HepG2 (cell line): ENCODE results near the gene KCNK7. TPM values are rescaled to one million over a fixed set of nuclear protein-coding genes. Genes with fewer than 3 reads are reported as not detected.

ENCODE experiments used
- ATAC-seq: fragments of 200-7000 bp; cut with Tn5 transposase; 3 replicates; pipeline ENCODE4 v1.9.1; 2020; ENCODE audit warnings: mild to moderate bottlenecking, moderate library complexity
- BruUV-seq: library from RNA; stranded (reverse); fragments of 400-500 nt; replicated peaks from 2 replicates; lab custom pipeline; 2021; lab: Mats Ljungman, UMichigan
- CTCF ChIA-PET: fragments of 300-600 bp; formaldehyde crosslinking; extraction: SDS; loops from one replicate; lab custom pipeline; 2021; ENCODE audit warnings: low total read pairs, inconsistent platforms, low intra/inter-chr PET ratio; lab: Yijun Ruan, JAX
- POLR2A ChIA-PET: fragments of 350-600 bp; sonication (Branson Sonifier 250); formaldehyde crosslinking; loops from one replicate; lab custom pipeline; 2020; ENCODE audit warnings: antibody characterized with exemption, inconsistent platforms; lab: Yijun Ruan, JAX
- DNase-seq: peaks from one replicate; pipeline ENCODE4 v3.0.0-alpha.2; 2015; ENCODE audit warnings: low spot score
- FAIRE-seq: peaks from 3 replicates; lab custom pipeline; 2011; peaks lifted over from hg19 to GRCh38; lab: Jason Lieb, UNC
- H2AFZ ChIP-seq: one replicate; pipeline ENCODE4 v1.6.1; 2011; ENCODE audit warnings: low read length, inconsistent platforms
- H3K27ac ChIP-seq: fragments of 300-600 bp; 3 replicates; pipeline ENCODE4 v1.8.0; 2011; ENCODE audit warnings: mixed run types, mild to moderate bottlenecking, mixed read lengths, low read length, inconsistent platforms; ENCODE audit not compliant: insufficient read depth; ENCODE audit errors: extremely low read length
- H3K27me3 ChIP-seq, 2 experiments: fragments of 200-600 bp in 1 of 2; 2 replicates in 1 of 2; 3 replicates in 1 of 2; pipeline versions ENCODE4 v1.6.0 to v1.8.0; 2011; ENCODE audit warnings: low read length in 2 of 2, mild to moderate bottlenecking in 2 of 2, moderate library complexity in 2 of 2, inconsistent platforms in 1 of 2; ENCODE audit not compliant: insufficient read depth in 2 of 2, control insufficient read depth in 1 of 2
- H3K36me3 ChIP-seq, 2 experiments: fragments of 200-600 bp in 1 of 2; replicated peaks in 1 of 2; 2 replicates in 1 of 2; 3 replicates in 1 of 2; pipeline versions ENCODE4 v1.5.1 to v1.8.0; 2011; ENCODE audit warnings: low read length in 2 of 2, inconsistent platforms in 1 of 2; ENCODE audit not compliant: insufficient read depth in 2 of 2, control insufficient read depth in 1 of 2
- H3K4me1 ChIP-seq: 2 replicates; pipeline ENCODE4 v1.5.1; 2012; ENCODE audit warnings: low read length, inconsistent platforms; ENCODE audit not compliant: insufficient read depth
- H3K4me2 ChIP-seq: 2 replicates; pipeline ENCODE4 v1.6.0; 2011; ENCODE audit warnings: low read depth, low read length, inconsistent platforms
- H3K4me3 ChIP-seq, 3 experiments: fragments of 200-600 bp in 1 of 3; sonication (generic), shearing (Covaris generic) in 1 of 3; replicated peaks in 1 of 3; 2 replicates each; pipeline ENCODE4 v1.5.1; 2011 to 2016; ENCODE audit warnings: low read length in 3 of 3, inconsistent platforms in 2 of 3, low read depth in 2 of 3, mild to moderate bottlenecking in 2 of 3, control low read depth in 1 of 3, mixed read lengths in 1 of 3; ENCODE audit not compliant: insufficient read depth in 1 of 3
- H3K79me2 ChIP-seq: one replicate; pipeline ENCODE4 v1.6.1; 2011; ENCODE audit warnings: low read length, inconsistent platforms; ENCODE audit not compliant: insufficient read depth
- H3K9ac ChIP-seq: 2 replicates; pipeline ENCODE4 v1.6.0; 2011; ENCODE audit warnings: mild to moderate bottlenecking, low read depth, low read length, inconsistent platforms; ENCODE audit not compliant: insufficient read depth
- H3K9me3 ChIP-seq: 2 replicates; pipeline ENCODE4 v1.5.1; 2012; ENCODE audit warnings: mild to moderate bottlenecking, low read length
- H4K20me1 ChIP-seq: 2 replicates; pipeline ENCODE4 v1.6.0; 2011; ENCODE audit warnings: inconsistent platforms, mild to moderate bottlenecking, low read length, moderate library complexity; ENCODE audit not compliant: insufficient read depth
- ARNTL ChIP-seq: sonication (generic); formaldehyde crosslinking; IDR thresholded peaks from 2 replicates; pipeline ENCODE4 v1.4.0; 2020; ENCODE audit warnings: mild to moderate bottlenecking, missing genetic modification reagents
- CREM ChIP-seq, 2 experiments: sonication (generic) in 1 of 2; formaldehyde crosslinking in 1 of 2; IDR thresholded peaks; 2 replicates each; pipeline versions ENCODE4 v1.4.0 to v1.6.1; 2016 to 2020; ENCODE audit warnings: antibody characterized with exemption in 1 of 2, mild to moderate bottlenecking in 1 of 2, missing genetic modification reagents in 1 of 2
- FOXJ3 ChIP-seq: sonication (generic); formaldehyde crosslinking; IDR thresholded peaks from 2 replicates; pipeline ENCODE4 v1.4.0; 2020; ENCODE audit warnings: missing genetic modification reagents, mild to moderate bottlenecking, borderline replicate concordance
- GATAD1 ChIP-seq: IDR thresholded peaks from 2 replicates; pipeline ENCODE4 v1.6.1; 2016; ENCODE audit warnings: missing genetic modification reagents, missing compliant biosample characterization
- REL ChIP-seq: sonication (generic); formaldehyde crosslinking; conservative IDR thresholded peaks from 2 replicates; pipeline ENCODE4 v1.8.0; 2022; ENCODE audit warnings: mild to moderate bottlenecking, missing genetic modification reagents, moderate library complexity
- RNF2 ChIP-seq: fragments of 450-650 bp; conservative IDR thresholded peaks from 2 replicates; pipeline ENCODE4 v1.6.1; 2016; ENCODE audit warnings: low read depth
- SIN3B ChIP-seq: fragments of 150-350 bp; IDR thresholded peaks from 2 replicates; pipeline ENCODE4 v1.6.1; 2014; ENCODE audit warnings: low read length
- SNAPC2 ChIP-seq: sonication (generic); formaldehyde crosslinking; IDR thresholded peaks from 2 replicates; pipeline ENCODE4 v1.8.1; 2022; ENCODE audit warnings: mild to moderate bottlenecking, missing genetic modification reagents
- SP140L ChIP-seq: sonication (generic); formaldehyde crosslinking; IDR thresholded peaks from 2 replicates; pipeline ENCODE4 v1.4.0; 2020; ENCODE audit warnings: missing genetic modification reagents, borderline replicate concordance
- YY1 ChIP-seq: IDR thresholded peaks from 2 replicates; pipeline ENCODE4 v1.6.1; 2011; ENCODE audit warnings: low read length, low read depth, moderate library complexity, mild to moderate bottlenecking; ENCODE audit not compliant: insufficient read depth, insufficient replicate concordance
- ZBTB42 ChIP-seq: sonication (generic); formaldehyde crosslinking; IDR thresholded peaks from 2 replicates; pipeline ENCODE4 v1.5.0; 2020; ENCODE audit warnings: mild to moderate bottlenecking, missing genetic modification reagents
- ZNF644 ChIP-seq: IDR thresholded peaks from 2 replicates; pipeline ENCODE4 v1.6.1; 2016; ENCODE audit warnings: low read depth
- ZNF652 ChIP-seq: IDR thresholded peaks from 2 replicates; pipeline ENCODE4 v1.6.1; 2016; ENCODE audit warnings: low read depth, borderline replicate concordance
- ZNF792 ChIP-seq: IDR thresholded peaks from 2 replicates; pipeline ENCODE4 v1.6.1; 2016
- WGBS: methylation state at CpG from one replicate; pipeline ENCODE4 v1.1.6; 2017; ENCODE audit warnings: low lambda C conversion rate; 5-methylcytosine and 5-hydroxymethylcytosine counted together
- in situ Hi-C: cut with HindIII; loops from 2 replicates; pipeline ENCODE4 v1.10.0; 2017; ENCODE audit warnings: low pct_unique_long_range_greater_than_20kb; ENCODE audit not compliant: extremely low pct_ligation_motif_present
- intact Hi-C: fragments of 100-400 bp; cut with micrococcal nuclease; formaldehyde crosslinking; loops from one replicate; pipeline ENCODE4 v1.10.0; 2022; ENCODE audit not compliant: unreplicated experiment
- polyA plus RNA-seq, 8 experiments: library from polyadenylated mRNA; depleted of rRNA in 3 of 8; stranded (reverse) in 7 of 8; unstranded in 1 of 8; fragments of >200 nt; fragmentation: Illumina TruSeq in 4 of 8; extraction: Trizol in 4 of 8; gene quantifications; 2 replicates each; pipeline versions ENCODE4 v1.2.1 to v1.2.3, GENCODE V29; 2011 to 2016; ENCODE audit warnings: low read depth in 4 of 8, missing spikeins in 1 of 8, mixed read lengths in 1 of 8; ENCODE audit not compliant: insufficient read depth in 1 of 8
- total RNA-seq, 5 experiments: library from RNA; depleted of rRNA; stranded (reverse); fragments of >200 nt; fragmentation: Illumina TruSeq; extraction: Trizol; gene quantifications; 2 replicates each; pipeline ENCODE4 v1.2.3, GENCODE V29; 2016; ENCODE audit warnings: low read depth in 1 of 5
- TF ChIP-seq, protein P1 (sequence below): sonication (generic); formaldehyde crosslinking; IDR thresholded peaks from 2 replicates; pipeline ENCODE4 v1.4.0; 2020; ENCODE audit warnings: missing genetic modification reagents, borderline replicate concordance
- TF ChIP-seq, protein P2 (sequence below): sonication (generic); formaldehyde crosslinking; IDR thresholded peaks from 2 replicates; pipeline ENCODE4 v1.8.0; 2022; ENCODE audit warnings: missing genetic modification reagents, mild to moderate bottlenecking, inconsistent platforms, borderline replicate concordance
- TF ChIP-seq, protein P3 (sequence below): IDR thresholded peaks from 2 replicates; pipeline ENCODE4 v1.6.1; 2016; ENCODE audit warnings: low read depth, borderline replicate concordance
- TF ChIP-seq, protein P4 (sequence below): sonication (generic); formaldehyde crosslinking; IDR thresholded peaks from 2 replicates; pipeline ENCODE4 v1.4.0; 2020; ENCODE audit warnings: missing genetic modification reagents, borderline replicate concordance

The KCNK7 gene
- total and polyA plus RNA-seq, 2 of the 13 experiments (the other 11 are each of a cell fraction or from before 2014, with no cell fraction given) = 0.11 TPM; not detected in 1

DNA sequence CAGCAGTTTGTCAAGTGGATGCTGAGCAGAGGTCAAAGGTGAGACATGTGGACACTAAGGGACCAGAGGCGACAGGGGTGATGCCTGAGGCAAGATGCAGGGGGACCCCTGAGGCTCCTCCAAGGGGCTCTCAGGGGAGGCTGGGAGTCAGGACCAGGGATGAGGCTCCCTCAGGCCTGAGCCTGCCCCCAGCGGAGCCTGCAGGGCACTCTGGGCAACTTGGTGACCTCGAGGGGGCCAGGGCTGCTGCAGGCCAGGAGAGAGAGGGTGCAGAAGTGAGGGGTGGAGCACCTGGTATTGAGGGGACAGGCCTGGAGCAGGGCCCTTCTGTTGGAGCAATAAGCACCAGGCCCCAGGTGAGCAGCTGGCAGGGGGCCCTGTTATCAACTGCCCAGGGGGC lies 13.7 kb downstream of the KCNK7 start:
- Histone ChIP-seq H3K9me3 (no peaks in the 10 kb centered on the region), H3K27ac (no peak overlapping the region), H4K20me1 (no peaks in the 10 kb centered on the region), H3K27me3 (no peaks in the 10 kb centered on the region), H3K79me2 (peaks cover 1% of the 10 kb centered on the region), H3K4me1 (peaks cover 35% of the 10 kb centered on the region), H3K9ac (no peak overlapping the region), H3K4me3 (no peak overlapping the region), H3K4me2 (no peak overlapping the region), H2AFZ (no peak overlapping the region), H3K36me3 (0 out of 5 replicates have a peak, but pooled peaks cover 0 to 4% of the 10 kb centered on the region in 2 experiments)
- DNase-seq (no peak), FAIRE-seq (no peak), ATAC-seq (no peak)
- in situ Hi-C loops (no loop called here), intact Hi-C loops (no loop called here)
- POLR2A ChIA-PET = interaction anchor here (1.8 kb wide), 1 partner anchor 11 kb away, joined by 5 read pairs; the partner anchor contains the start of gene ZNRD2
- CTCF ChIA-PET = no interaction called here
- no TSS peak for BruUV-seq
- no peak for TF ChIP-seq ZBTB42 (CRISPR knock-in tag)
- TF ChIP-seq, protein P1, sequence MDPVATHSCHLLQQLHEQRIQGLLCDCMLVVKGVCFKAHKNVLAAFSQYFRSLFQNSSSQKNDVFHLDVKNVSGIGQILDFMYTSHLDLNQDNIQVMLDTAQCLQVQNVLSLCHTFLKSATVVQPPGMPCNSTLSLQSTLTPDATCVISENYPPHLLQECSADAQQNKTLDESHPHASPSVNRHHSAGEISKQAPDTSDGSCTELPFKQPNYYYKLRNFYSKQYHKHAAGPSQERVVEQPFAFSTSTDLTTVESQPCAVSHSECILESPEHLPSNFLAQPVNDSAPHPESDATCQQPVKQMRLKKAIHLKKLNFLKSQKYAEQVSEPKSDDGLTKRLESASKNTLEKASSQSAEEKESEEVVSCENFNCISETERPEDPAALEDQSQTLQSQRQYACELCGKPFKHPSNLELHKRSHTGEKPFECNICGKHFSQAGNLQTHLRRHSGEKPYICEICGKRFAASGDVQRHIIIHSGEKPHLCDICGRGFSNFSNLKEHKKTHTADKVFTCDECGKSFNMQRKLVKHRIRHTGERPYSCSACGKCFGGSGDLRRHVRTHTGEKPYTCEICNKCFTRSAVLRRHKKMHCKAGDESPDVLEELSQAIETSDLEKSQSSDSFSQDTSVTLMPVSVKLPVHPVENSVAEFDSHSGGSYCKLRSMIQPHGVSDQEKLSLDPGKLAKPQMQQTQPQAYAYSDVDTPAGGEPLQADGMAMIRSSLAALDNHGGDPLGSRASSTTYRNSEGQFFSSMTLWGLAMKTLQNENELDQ (CRISPR knock-in tag) = no peak
- no peak for TF ChIP-seq GATAD1 (CRISPR knock-in tag)
- no peak for TF ChIP-seq CREM (IDR thresholded peaks at IDR 0.05)
- no peak for TF ChIP-seq CREM (CRISPR knock-in tag; IDR thresholded peaks at IDR 0.05)
- no peak for TF ChIP-seq ZNF644 (CRISPR knock-in tag)
- TF ChIP-seq, protein P2, sequence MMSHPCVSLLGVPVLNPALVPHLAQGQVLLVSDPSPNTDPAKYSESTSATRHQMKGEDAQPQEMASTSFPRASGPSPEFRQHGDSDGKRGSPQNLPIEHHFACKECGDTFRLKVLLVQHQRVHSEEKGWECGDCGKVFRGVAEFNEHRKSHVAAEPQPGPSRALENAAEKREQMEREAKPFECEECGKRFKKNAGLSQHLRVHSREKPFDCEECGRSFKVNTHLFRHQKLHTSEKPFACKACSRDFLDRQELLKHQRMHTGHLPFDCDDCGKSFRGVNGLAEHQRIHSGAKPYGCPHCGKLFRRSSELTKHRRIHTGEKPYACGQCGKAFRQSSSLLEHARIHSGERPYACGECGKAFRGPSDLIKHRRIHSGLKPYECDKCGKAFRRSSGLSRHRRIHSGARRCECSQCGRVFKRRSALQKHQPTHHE (CRISPR knock-in tag) = no peak
- TF ChIP-seq SIN3B = no peak
- TF ChIP-seq, protein P3, sequence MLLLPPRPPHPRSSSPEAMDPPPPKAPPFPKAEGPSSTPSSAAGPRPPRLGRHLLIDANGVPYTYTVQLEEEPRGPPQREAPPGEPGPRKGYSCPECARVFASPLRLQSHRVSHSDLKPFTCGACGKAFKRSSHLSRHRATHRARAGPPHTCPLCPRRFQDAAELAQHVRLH (CRISPR knock-in tag) = no peak
- no peak for TF ChIP-seq FOXJ3
- TF ChIP-seq ZNF652 (CRISPR knock-in tag) = no peak
- TF ChIP-seq, protein P4, sequence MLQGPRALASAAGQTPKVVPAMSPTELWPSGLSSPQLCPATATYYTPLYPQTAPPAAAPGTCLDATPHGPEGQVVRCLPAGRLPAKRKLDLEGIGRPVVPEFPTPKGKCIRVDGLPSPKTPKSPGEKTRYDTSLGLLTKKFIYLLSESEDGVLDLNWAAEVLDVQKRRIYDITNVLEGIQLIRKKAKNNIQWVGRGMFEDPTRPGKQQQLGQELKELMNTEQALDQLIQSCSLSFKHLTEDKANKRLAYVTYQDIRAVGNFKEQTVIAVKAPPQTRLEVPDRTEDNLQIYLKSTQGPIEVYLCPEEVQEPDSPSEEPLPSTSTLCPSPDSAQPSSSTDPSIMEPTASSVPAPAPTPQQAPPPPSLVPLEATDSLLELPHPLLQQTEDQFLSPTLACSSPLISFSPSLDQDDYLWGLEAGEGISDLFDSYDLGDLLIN (CRISPR knock-in tag) = no peak
- no peak for TF ChIP-seq SP140L (CRISPR knock-in tag)
- no peak for TF ChIP-seq YY1
- TF ChIP-seq ZNF792 (CRISPR knock-in tag) = no peak
- no peak for TF ChIP-seq SNAPC2 (CRISPR knock-in tag)
- no peak for TF ChIP-seq ARNTL (CRISPR knock-in tag)
- TF ChIP-seq REL (CRISPR knock-in tag) = no peak
- no peak for TF ChIP-seq RNF2
- 84% methylated on average over 3 of the region's 3 CpGs for WGBS
